Kidney tubule cell (primary cell): ENCODE measurements around the gene DOK6.
A peak's percentile ranks its signal among the peaks of the same experiment; 100 is the strongest.

Experiments used
- DNase-seq: peaks from one replicate; pipeline ENCODE4 v3.0.0-alpha.2; 2018; ENCODE audit warnings: low spot score

The DOK6 gene

GRCh38 chr18:69689121-69689759 lies 288.6 kb downstream of the DOK6 start:
- no peak for DNase-seq

DNA sequence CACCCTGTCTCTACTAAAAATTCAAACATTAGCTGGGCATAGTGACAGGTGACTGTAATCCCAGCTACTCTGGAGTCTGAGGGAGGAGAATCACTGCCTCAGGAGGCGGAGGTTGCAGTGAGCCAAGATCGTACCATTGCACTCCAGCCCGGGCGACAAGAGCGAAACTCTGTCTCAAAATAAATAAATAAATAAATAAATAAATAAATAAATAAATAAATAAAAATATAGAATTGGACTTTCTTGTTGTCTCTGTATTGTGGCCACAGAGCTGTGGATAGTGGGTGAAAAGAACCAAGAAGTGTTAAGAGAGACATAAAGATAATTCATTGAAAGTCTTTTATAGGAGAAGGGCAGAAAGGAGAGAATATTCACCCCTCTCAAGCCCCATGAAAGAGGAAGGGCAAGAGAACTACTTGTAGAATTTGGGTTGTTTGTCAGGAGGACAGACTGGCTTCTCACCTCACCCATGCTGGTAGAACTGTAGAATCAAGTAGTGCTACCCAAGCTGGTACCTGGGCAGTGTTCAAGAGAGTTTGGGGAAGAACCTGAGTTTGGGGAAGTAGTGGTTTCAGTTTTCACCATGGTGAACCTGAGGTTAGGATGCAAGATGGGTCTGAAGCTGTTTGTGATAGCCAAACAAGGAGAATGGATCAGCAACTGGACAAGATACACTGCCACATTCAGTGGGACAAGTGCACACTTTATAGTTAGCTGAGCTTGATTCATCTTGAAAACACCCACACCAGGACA lies 290.5 kb downstream of the DOK6 start:
- no peak for DNase-seq

DNA sequence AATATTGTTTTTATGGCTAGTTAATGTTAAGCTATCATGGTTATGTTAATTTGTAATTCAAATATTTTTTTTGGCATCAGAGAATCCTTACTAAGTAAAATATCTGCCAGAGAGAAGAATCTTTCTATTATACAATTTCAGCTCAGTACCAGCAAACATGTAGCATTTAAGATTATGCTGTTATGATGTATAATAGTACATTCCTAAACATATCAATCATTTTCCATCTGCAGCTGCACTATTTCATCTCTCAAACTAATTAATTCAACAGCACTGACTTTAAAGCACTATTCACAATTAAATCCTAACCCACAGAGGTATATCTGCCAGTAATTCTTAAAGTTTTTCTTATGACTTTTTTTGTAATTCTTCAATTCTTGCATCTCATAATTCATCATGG lies 296.4 kb downstream of the DOK6 start:
- no peak for DNase-seq

DNA sequence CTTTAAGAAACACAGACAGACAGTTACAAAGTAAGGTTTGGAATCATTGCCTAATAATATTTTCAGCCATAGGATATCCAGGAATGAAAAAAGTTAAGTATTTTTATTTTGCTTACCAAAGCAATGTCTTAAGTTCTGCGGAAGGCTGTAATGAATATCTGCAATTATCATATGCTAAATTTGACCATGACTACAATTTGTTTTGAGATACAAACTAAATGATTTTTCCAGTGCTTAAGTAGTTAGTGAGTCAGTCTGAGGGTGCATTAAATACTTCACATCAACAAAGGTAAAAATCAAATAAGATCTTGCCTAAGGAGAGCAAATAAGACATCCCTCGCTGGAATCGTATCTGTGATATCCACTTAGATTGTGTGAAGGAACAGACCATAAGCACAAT lies 297.0 kb downstream of the DOK6 start:
- DNase-seq = no peak

DNA sequence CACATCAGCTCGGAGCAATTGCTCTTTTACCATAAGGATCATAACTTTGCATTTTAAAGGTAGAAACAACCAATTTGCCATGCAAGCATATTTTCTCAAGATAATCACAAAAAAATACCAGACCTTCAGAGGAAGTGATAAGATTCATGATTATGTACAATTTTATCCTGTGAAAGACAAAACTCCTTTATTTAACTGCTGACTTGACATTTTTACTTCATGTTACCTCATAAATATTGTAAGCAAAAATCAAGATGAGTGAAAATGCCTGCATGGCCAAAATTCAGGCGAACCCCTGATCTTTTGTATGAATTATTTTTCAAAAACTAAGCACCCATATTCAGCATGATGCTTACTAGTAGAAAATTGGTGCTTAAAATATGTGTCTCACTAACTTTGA lies 300.6 kb downstream of the DOK6 start:
- DNase-seq = no peak

DNA sequence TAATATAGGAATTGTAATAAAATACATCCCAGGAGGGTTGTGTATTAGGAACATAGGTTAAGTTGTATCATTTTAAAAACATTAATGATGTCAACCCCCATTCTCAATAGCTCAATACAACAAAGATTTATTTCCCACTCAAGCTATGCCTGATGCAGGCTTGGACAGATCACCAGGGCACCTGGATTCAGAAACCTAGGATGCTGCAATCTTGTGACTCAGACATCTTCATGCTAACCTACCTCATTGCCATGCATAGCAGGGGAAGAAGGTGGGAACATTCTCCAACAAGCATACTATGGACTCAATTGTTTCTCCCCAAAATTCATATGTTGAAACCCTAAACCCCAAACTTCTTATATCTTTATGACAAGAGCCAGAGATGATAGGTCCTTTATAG lies 302.8 kb downstream of the DOK6 start:
- DNase-seq = no peak

DNA sequence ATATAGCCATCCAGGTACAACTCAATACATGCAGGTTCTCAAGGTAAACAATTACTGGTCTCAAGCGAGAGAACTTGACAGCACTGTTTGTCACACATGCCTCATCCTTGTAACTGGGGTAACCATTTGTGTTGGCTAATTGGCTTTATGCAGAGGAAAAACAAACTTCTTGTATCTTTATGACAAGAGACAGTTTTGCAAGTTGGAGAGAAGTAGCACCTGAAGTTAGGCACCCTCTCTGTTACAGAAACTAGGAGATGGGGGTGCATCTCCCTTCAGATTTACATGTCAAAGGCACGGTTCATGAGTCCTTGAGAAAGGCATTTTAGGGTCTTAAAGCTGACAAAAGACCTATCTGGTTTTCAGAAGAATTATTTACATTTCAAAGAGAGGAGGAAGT lies 305.3 kb downstream of the DOK6 start:
- DNase-seq = no peak

DNA sequence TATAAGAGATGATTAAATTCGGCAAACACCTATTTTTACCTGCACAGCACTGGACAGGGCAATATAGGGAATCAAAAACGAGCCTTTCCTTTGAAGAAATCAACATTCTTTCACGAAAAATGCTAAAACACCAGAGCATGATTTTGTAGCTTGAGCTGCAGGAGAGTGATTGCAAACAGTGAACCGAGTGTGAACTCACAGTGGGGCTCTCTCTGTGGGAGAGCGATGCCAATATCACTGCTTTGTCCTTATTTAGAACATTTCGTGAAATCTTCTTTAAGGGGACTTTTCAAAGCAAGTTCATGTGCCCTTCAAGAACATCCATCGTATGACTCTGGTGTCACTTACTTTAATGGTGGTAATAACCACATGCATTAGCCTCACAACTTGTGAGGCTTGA lies 308.2 kb downstream of the DOK6 start:
- DNase-seq = no peak

GRCh38 chr18:69715191-69715795 lies 314.6 kb downstream of the DOK6 start:
- no peak for DNase-seq

GRCh38 chr18:69717586-69717985 lies 316.9 kb downstream of the DOK6 start:
- DNase-seq = no peak

- no peak for DNase-seq
Measured at GRCh38 chr18:69718912-69719547, 318.3 kb downstream of the DOK6 start.

GRCh38 chr18:69720422-69720821 lies 319.7 kb downstream of the DOK6 start:
- DNase-seq = no peak

DNA sequence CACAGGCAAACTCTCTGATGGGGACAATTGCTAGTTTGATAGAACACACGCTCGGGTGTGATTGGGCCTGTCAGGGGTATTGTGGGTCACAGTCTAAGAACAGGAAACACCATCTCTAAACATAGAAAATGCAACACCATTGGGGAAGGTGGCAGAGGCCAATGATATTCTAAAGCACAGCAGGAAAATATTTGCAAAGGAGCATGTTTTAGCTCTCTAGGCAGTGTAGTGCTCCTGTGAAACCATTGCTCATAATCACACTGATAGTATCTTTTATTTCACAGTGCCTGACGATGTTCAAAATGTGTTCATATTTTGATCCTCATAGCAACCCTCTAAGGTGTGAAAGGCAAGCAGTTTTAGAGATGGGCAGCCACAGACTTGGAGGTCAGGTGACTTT lies 322.7 kb downstream of the DOK6 start:
- DNase-seq = no peak

GRCh38 chr18:69725009-69725408 lies 324.3 kb downstream of the DOK6 start:
- no peak for DNase-seq

- DNase-seq = no peak
Measured at GRCh38 chr18:69725855-69726508, 325.3 kb downstream of the DOK6 start.

- peak; percentile 2 for DNase-seq
Measured at GRCh38 chr18:69727912-69728572, 327.4 kb downstream of the DOK6 start.

GRCh38 chr18:69730664-69731063 lies 330.0 kb downstream of the DOK6 start:
- no peak for DNase-seq

DNA sequence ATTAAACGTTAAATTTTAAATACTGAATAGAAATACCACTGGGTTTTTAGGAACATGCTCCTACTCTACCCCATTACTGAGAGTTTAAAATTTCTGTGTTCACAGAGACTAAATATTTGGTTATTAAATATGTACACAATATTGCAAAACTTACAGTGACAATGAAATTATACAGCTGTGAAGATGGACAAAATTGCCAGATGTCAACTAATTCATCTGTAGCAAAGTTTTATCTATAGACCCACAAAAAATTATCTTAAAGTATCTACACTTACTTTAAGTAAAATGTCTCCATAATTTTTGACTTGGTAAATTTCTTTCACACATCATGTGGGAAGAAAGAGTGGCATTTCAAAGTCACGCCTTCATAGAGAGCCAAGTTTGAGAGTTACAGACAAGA lies 333.8 kb downstream of the DOK6 start:
- no peak for DNase-seq

GRCh38 chr18:69736730-69737129 lies 336.0 kb downstream of the DOK6 start:
- DNase-seq = no peak

DNA sequence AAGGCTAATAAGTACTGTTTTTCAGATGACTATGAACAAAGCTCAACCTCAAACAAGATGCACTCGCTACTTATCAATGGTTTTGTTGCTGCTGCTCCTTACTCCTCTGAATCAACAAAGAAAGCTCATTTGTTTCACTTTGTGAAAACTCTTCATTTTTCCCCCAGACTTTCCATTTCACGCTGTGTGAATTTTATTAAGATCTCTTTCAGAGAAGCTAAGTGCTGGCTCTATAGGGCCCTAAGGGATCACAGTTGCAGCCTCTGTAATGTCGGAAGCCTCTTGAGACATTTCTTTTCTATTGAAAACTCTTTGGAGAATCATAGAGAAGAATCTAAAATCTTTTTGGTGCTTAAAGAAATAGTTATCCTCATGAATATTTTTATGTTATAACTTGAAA lies 337.2 kb downstream of the DOK6 start:
- DNase-seq = no peak

DNA sequence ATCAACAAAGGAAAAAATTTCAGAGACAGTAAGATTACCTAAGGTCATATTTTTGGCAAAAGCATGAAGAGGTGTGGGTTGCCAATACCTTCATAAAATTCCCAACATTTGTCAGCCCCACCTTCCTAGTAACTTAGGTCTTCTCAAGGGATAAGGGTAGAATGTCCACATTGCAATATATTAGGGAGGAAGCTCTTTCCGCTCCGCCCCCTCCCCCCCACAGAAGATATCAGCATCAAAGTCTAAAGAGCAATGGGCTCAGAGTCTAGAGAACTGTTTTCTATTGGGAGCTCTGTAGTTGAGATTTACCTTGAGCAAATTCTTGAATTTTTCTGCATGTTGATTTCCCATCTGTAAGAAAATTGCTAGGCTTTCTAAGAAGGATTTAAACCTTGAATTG lies 346.7 kb downstream of the DOK6 start:
- no peak for DNase-seq
